Adrenal gland (tissue), 12 donors: ENCODE measurements around the gene CZIB. TPM values are rescaled to one million over a fixed set of nuclear protein-coding genes. Genes with fewer than 3 reads are reported as not detected.

Experiments used
- DNase-seq, 7 donors: peaks; one replicate each; pipeline ENCODE4 v3.0.0-alpha.2; 2019 to 2020
- H3K27ac ChIP-seq, 5 donors: fragments of 200-600 bp; sonication (generic) in 4 of 5; 1 replicate in 3 of 5; 2 replicates in 2 of 5; pipeline versions ENCODE4 v1.5.1 to v1.8.0; 2016 to 2020; ENCODE audit warnings: mild to moderate bottlenecking in 1 of 5
- H3K27me3 ChIP-seq: fragments of 200-600 bp; 2 replicates; pipeline ENCODE4 v1.8.0; 2021
- H3K36me3 ChIP-seq, 2 donors: fragments of 200-600 bp; replicated peaks in 1 of 2; 1 replicate in 1 of 2; 2 replicates in 1 of 2; pipeline versions ENCODE4 v1.5.1 to v1.8.0; 2018 to 2022
- H3K4me1 ChIP-seq, 2 donors: fragments of 200-600 bp; replicated peaks in 1 of 2; 1 replicate in 1 of 2; 2 replicates in 1 of 2; pipeline versions ENCODE4 v1.5.1 to v1.8.0; 2018 to 2021
- H3K4me3 ChIP-seq, 4 donors: fragments of 200-600 bp; sonication (generic) in 3 of 4; one replicate each; pipeline ENCODE4 v1.5.1; 2016 to 2018
- H3K9me3 ChIP-seq, 3 donors: fragments of 200-600 bp; sonication (generic) in 1 of 3; replicated peaks in 1 of 3; 1 replicate in 2 of 3; 2 replicates in 1 of 3; pipeline versions ENCODE4 v1.5.1 to v1.8.0; 2016 to 2021
- POLR2A ChIP-seq, 2 donors: fragments of 450-650 bp; IDR thresholded peaks; one replicate each; pipeline ENCODE4 v1.6.1; 2017; ENCODE audit warnings: antibody characterized with exemption in 2 of 2, mild to moderate bottlenecking in 2 of 2, moderate library complexity in 1 of 2
- WGBS, 4 donors: extraction: QIAGEN DNeasy Blood & Tissue Kit in 2 of 4; methylation state at CpG; one replicate each; pipeline versions ENCODE4 v1.1.5 to v1.1.7; 2013 to 2017; 5-methylcytosine and 5-hydroxymethylcytosine counted together
- intact Hi-C, 2 donors: fragments of 100-400 bp; cut with DNase I; formaldehyde crosslinking; loops; one replicate each; pipeline versions ENCODE4 v1.14.1 to v1.15.0; 2022 to 2023
- polyA plus RNA-seq, 3 donors: library from polyadenylated mRNA; stranded (reverse); fragments of 200-250 nt in 2 of 3; fragments of 350-450 nt in 1 of 3; fragmentation: Illumina TruSeq in 1 of 3; extraction: RNeasy Lipid Tissue Mini Kit (QIAGEN cat#74804) in 1 of 3; gene quantifications; one replicate each; pipeline ENCODE4 v1.2.3, GENCODE V29; 2013 to 2014
- total RNA-seq, 9 donors: library from RNA; depleted of rRNA in 4 of 9; stranded (reverse); fragments of >200 nt in 4 of 9; fragments of 120-200 nt in 1 of 9; fragmentation: NEBNext Ultra II Directional in 1 of 9; extraction: Animal tissue kit (Norgen Biotek cat#: 25700) in 1 of 9; gene quantifications; one replicate each; pipeline versions ENCODE4 v1.1.0 to v1.2.4, GENCODE V29; 2013 to 2023
- TF ChIP-seq, protein P1 (sequence below), 6 experiments: fragments of 450-650 bp in 4 of 6; fragments of 200-600 bp in 2 of 6; sonication (generic) in 1 of 6; IDR thresholded peaks; 1 replicate in 5 of 6; 2 replicates in 1 of 6; pipeline versions ENCODE4 v1.5.1 to v1.8.0; 2016 to 2021; ENCODE audit warnings: antibody characterized with exemption in 6 of 6, mild to moderate bottlenecking in 2 of 6, moderate library complexity in 1 of 6
- donor health status: healthy with polysubstance abuse.
- donor health status: Bipolar disorder and iron deficiency.
- donor health status: DM: yes; HTN: yes; CAD: no.
- donor health status: DM: no; HTN: no; CAD: no.
- donor health status: DM: no; HTN: no; CAD: no.
- donor health status: DM: yes; HTN: yes; CAD: no.

The CZIB gene
- total and polyA plus RNA-seq, 12 donors = 21.2 to 108 (median 58.9) TPM

DNA sequence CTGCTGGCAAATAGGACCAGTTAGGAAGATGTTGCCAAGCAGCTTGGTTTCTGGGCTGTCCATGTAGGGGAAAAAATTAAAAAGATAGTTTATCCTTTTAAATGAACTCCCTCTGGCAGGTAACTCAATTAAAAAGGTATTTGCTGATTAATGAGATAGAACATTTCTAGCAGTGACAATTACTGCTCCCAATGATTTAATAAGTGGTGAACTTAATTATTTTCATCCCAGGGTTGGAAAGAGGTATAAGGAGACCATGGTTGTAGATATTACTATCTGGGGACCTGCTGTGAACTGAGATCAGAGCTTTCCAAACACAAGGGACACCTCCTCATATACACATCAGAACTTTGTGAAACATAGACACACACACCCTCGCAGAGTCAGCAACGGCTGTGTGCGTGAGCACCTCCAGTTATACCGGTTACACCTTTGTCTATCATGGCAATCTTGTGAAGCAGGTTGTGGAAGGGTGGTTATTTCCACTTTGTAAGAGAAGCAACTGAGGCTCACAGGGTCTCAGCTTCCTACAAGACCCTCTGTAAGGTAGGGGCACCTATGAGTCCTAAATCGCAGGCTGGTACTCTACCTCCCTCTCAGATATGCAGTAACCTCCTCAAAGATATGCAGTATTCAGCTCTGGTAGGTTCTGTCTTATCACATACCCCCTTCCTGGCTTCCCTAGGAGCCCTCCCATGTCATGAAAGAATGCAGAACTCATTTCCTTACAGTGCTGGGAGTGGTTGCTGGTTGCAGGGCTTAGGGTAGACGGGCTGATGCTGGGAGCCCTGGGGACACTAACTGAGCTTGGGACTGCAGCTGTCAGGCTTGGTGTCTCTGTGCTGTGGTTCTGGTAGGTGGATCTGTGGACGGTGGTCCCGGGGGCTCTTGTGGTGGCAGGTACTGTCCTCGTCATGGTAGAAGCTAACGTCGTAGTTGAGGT, 36.3 kb upstream of the CZIB start:
- Histone ChIP-seq H3K27me3 (no peaks in the 10 kb centered on the region), H3K4me1 (peaks cover 0 to 5% of the 10 kb centered on the region in 2 donors), H3K9me3 (no peaks in the 10 kb centered on the region), H3K36me3 (no peaks in the 10 kb centered on the region), H3K27ac (no peak overlapping the region), H3K4me3 (no peak overlapping the region)
- intact Hi-C loops = no loop called here
- 92 to 94% (median 93%) methylated on average over 11 of the region's 11 CpGs for WGBS, 4 donors
- no peak for DNase-seq
- TF ChIP-seq, protein P1, sequence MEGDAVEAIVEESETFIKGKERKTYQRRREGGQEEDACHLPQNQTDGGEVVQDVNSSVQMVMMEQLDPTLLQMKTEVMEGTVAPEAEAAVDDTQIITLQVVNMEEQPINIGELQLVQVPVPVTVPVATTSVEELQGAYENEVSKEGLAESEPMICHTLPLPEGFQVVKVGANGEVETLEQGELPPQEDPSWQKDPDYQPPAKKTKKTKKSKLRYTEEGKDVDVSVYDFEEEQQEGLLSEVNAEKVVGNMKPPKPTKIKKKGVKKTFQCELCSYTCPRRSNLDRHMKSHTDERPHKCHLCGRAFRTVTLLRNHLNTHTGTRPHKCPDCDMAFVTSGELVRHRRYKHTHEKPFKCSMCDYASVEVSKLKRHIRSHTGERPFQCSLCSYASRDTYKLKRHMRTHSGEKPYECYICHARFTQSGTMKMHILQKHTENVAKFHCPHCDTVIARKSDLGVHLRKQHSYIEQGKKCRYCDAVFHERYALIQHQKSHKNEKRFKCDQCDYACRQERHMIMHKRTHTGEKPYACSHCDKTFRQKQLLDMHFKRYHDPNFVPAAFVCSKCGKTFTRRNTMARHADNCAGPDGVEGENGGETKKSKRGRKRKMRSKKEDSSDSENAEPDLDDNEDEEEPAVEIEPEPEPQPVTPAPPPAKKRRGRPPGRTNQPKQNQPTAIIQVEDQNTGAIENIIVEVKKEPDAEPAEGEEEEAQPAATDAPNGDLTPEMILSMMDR (IDR thresholded peaks at IDR 0.05) = no peak
- TF ChIP-seq POLR2A (IDR thresholded peaks at IDR 0.05) = no peak

DNA sequence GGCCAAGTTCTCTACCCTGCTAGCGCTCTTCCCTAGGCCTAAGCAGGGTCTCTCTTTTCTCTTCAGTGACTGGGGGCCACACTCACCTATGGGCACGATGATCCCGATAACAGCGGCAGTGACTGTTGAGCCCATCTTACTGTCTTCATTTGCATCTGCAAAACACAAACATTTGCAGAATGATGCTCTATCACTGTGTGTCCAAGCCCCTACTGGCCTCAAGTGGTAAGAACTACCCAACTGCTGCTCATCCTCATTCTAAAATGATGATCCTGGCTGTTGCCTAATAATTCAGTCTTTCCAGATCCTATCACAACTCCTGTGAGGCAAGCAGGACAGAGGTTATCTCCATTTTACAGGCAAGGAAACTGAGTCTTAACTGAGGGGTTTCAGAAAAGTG, 34.6 kb upstream of the CZIB start:
- DNase-seq = no peak
- Histone ChIP-seq H3K27ac (no peak overlapping the region), H3K4me3 (no peak overlapping the region)

DNA sequence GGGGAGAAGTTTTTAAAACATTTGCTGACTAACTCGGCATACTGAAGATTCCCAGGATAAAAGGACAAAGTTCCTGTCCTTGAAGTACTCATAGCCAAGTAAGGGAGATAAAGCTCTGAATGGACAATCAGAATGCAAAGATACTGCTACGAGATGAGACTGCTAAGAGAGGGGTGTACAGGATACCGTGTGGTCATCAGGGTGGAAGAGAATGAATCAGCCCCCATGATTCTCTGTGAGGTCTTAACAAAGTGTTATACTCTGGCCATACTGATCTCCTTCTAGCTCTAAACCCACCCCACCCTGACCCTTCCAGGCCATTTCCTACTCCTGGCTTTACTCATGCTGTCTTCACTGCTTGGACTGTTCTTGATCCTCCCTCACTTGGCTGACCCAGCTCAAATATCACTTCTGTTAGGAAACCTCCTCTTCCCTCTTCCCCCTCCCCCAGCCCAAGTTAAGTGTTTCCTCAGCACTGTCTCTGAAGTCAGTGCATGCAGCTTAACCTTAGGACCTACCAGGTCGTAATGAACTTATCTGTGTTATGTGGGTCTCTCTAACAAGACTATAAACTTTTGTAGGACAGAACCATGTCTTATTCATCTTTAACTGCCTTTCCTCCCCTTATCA, 33.7 kb upstream of the CZIB start:
- Histone ChIP-seq H3K36me3 (no peaks in the 10 kb centered on the region), H3K4me1 (peaks cover 0 to 5% of the 10 kb centered on the region in 2 donors), H3K9me3 (no peaks in the 10 kb centered on the region), H3K4me3 (no peak overlapping the region), H3K27ac (no peak overlapping the region), H3K27me3 (no peaks in the 10 kb centered on the region)
- TF ChIP-seq, protein P1 (IDR thresholded peaks at IDR 0.05) = no peak
- no peak for TF ChIP-seq POLR2A (IDR thresholded peaks at IDR 0.05)
- DNase-seq = no peak
- intact Hi-C loops = no loop called here
- 47 to 57% (median 51%) methylated on average over 4 of the region's 4 CpGs for WGBS, 4 donors

More for the DNA sequence above, 34.6 kb upstream of the CZIB start:
- H3K4me1 ChIP-seq = peaks cover 0 to 5% of the 10 kb centered on the region in 2 donors
- H3K27me3 ChIP-seq = no peaks in the 10 kb centered on the region
- no peaks in the 10 kb centered on the region for H3K9me3 ChIP-seq
- 94 to 99% (median 97%) methylated on average over 4 of the region's 4 CpGs for WGBS, 4 donors
- TF ChIP-seq, protein P1 (IDR thresholded peaks at IDR 0.05) = no peak
- TF ChIP-seq POLR2A (IDR thresholded peaks at IDR 0.05) = no peak
- H3K36me3 ChIP-seq = no peaks in the 10 kb centered on the region
- intact Hi-C loops = no loop called here

GRCh38 chr1:53250325-53250724, 29.9 kb upstream of the CZIB start:
- Histone ChIP-seq H3K4me1 (peaks cover 0 to 5% of the 10 kb centered on the region in 2 donors), H3K27ac (no peak overlapping the region), H3K27me3 (no peaks in the 10 kb centered on the region), H3K4me3 (no peak overlapping the region), H3K36me3 (no peaks in the 10 kb centered on the region), H3K9me3 (no peaks in the 10 kb centered on the region)
- WGBS, 4 donors = 80 to 93% (median 84%) methylated on average over 4 of the region's 4 CpGs
- no peak for DNase-seq
- TF ChIP-seq, protein P1 (IDR thresholded peaks at IDR 0.05) = no peak
- no peak for TF ChIP-seq POLR2A (IDR thresholded peaks at IDR 0.05)
- intact Hi-C loops = no loop called here
